CD4-positive, alpha-beta T cell (primary cell): Measurements from ENCODE around the gene IRF3. TPM values are rescaled to one million over a fixed set of nuclear protein-coding genes. Genes with fewer than 3 reads are reported as not detected.

ENCODE experiments used
- ATAC-seq: fragments of 200-7000 bp; cut with Tn5 transposase; one replicate; pipeline ENCODE4 v1.10.0; 2022; ENCODE audit warnings: mild to moderate bottlenecking; ENCODE audit not compliant: poor library complexity
- CTCF ChIA-PET: fragments of 350-600 bp; sonication (Branson Sonifier 250); formaldehyde crosslinking; loops from one replicate; lab custom pipeline; 2021; ENCODE audit warnings: antibody characterized with exemption, inconsistent platforms; lab: Charles Lee
- POLR2A ChIA-PET: fragments of 350-600 bp; sonication (Branson Sonifier 250); formaldehyde crosslinking; loops from one replicate; lab custom pipeline; 2021; ENCODE audit warnings: antibody characterized with exemption, inconsistent platforms; lab: Charles Lee
- DNase-seq, 14 experiments: peaks; one replicate each; pipeline ENCODE4 v3.0.0-alpha.2; 2013 to 2020; ENCODE audit warnings: mixed read lengths in 2 of 14
- H3K27ac ChIP-seq, 2 donors: one replicate each; pipeline versions ENCODE4 v1.5.1 to v1.7.0; 2013; ENCODE audit warnings: low read length in 2 of 2, low read depth in 1 of 2, mild to moderate bottlenecking in 1 of 2
- H3K27me3 ChIP-seq, 2 experiments: 1 replicate in 1 of 2; 2 replicates in 1 of 2; pipeline versions ENCODE4 v1.6.1 to v1.7.0; 2013; ENCODE audit warnings: low read length in 2 of 2, control low read depth in 1 of 2, mild to moderate bottlenecking in 1 of 2, moderate library complexity in 1 of 2; ENCODE audit not compliant: insufficient read depth in 2 of 2, control insufficient read depth in 1 of 2
- H3K36me3 ChIP-seq: one replicate; pipeline ENCODE4 v1.6.1; 2013; ENCODE audit warnings: low read length, control low read depth; ENCODE audit not compliant: insufficient read depth
- H3K4me1 ChIP-seq: one replicate; pipeline ENCODE4 v1.6.1; 2013; ENCODE audit warnings: low read length, control low read depth; ENCODE audit not compliant: insufficient read depth
- H3K4me3 ChIP-seq: one replicate; pipeline ENCODE4 v1.5.1; 2013; ENCODE audit warnings: mild to moderate bottlenecking, low read length, moderate library complexity
- H3K9me3 ChIP-seq, 2 experiments: 1 replicate in 1 of 2; 2 replicates in 1 of 2; pipeline versions ENCODE4 v1.6.1 to v1.7.0; 2013; ENCODE audit warnings: low read length in 2 of 2, mild to moderate bottlenecking in 2 of 2, control low read depth in 1 of 2, moderate library complexity in 1 of 2; ENCODE audit not compliant: control insufficient read depth in 1 of 2, insufficient read depth in 1 of 2
- H3K27ac Mint-ChIP-seq: one replicate; pipeline ENCODE4 v1.8.0; 2020; ENCODE audit warnings: mixed read lengths
- H3K27me3 Mint-ChIP-seq: one replicate; pipeline ENCODE4 v1.8.0; 2021; ENCODE audit warnings: mixed read lengths
- H3K36me3 Mint-ChIP-seq: one replicate; pipeline ENCODE4 v1.8.0; 2021; ENCODE audit warnings: low read depth, mixed read lengths
- H3K4me1 Mint-ChIP-seq: one replicate; pipeline ENCODE4 v1.8.0; 2021; ENCODE audit warnings: low read depth, mixed read lengths
- H3K4me3 Mint-ChIP-seq: one replicate; pipeline ENCODE4 v1.8.0; 2020; ENCODE audit warnings: mild to moderate bottlenecking, mixed read lengths
- H3K9me3 Mint-ChIP-seq: one replicate; pipeline ENCODE4 v1.8.0; 2020; ENCODE audit warnings: mixed read lengths
- CTCF ChIP-seq: fragments of 200-600 bp; IDR thresholded peaks from one replicate; pipeline ENCODE4 v1.8.0; 2022; ENCODE audit warnings: antibody characterized with exemption, mild to moderate bottlenecking
- intact Hi-C, 2 experiments: fragments of 100-400 bp; cut with DNase I in 1 of 2; cut with micrococcal nuclease in 1 of 2; formaldehyde crosslinking; loops; one replicate each; pipeline versions ENCODE4 v1.15.1 to v1.9.0; 2023 to 2025; cut with DNase I, micrococcal nuclease
- total RNA-seq, 174 experiments: library from RNA in 2 of 174; stranded (reverse) in 2 of 174; gene quantifications; one replicate each; pipeline ENCODE4 v1.2.3 and lab custom pipeline; 2021 to 2026

IRF3 gene
- total RNA-seq, 2 experiments from 2014 or later = 109 to 119 TPM

GRCh38 chr19:49680421-49681351 lies 15.0 kb upstream of the IRF3 start:
- Histone ChIP-seq H3K27ac (peak overlapping the region; percentile 13 to 35), H3K36me3 (peaks cover 53% of the 10 kb centered on the region), H3K9me3 (no peaks in the 10 kb centered on the region), H3K4me3 (no peak overlapping the region), H3K27me3 (no peaks in the 10 kb centered on the region), H3K4me1 (peaks cover 52% of the 10 kb centered on the region)
- Mint-ChIP-seq H3K27me3 (no peaks in the 10 kb centered on the region), H3K4me1 (peaks cover 38% of the 10 kb centered on the region), H3K36me3 (peaks cover 68% of the 10 kb centered on the region), H3K4me3 (peak overlapping the region; percentile 57), H3K9me3 (no peaks in the 10 kb centered on the region), H3K27ac (peak overlapping the region; percentile 53)
- DNase-seq (peak; percentile 88 to 97 (median 95)), ATAC-seq (peak; percentile 18)
- peak; percentile 98 for TF ChIP-seq CTCF
- ChIA-PET POLR2A (interaction anchor here (0.6 to 1.6 kb wide), 6 partner anchors 9 to 212 kb away, joined by 3 to 7 read pairs (median 3); partner anchors contain the start of genes ADM5 and RPS11), CTCF (interaction anchor here (0.6 to 1.6 kb wide), 19 partner anchors 9 to 892 kb away, joined by 3 to 7 read pairs (median 4); partner anchors contain the start of genes BCL2L12, CPT1C, IRF3 and PRR12)
- intact Hi-C loops = loop anchor here (1.0 to 2.0 kb wide), 6 partner anchors 38 to 454 kb away; no protein-coding TSS in a partner anchor

GRCh38 chr19:49679771-49680413 lies 14.2 kb upstream of the IRF3 start:
- TF ChIP-seq CTCF = no peak
- Mint-ChIP-seq H3K4me1 (peaks cover 38% of the 10 kb centered on the region), H3K36me3 (peaks cover 60% of the 10 kb centered on the region), H3K27me3 (no peaks in the 10 kb centered on the region), H3K9me3 (no peaks in the 10 kb centered on the region), H3K27ac (no peak overlapping the region), H3K4me3 (peak overlapping the region; percentile 30)
- POLR2A ChIA-PET = interaction anchor here (0.6 to 6.6 kb wide), 3 partner anchors 16 to 211 kb away, joined by 3 to 92 read pairs (median 7); partner anchors contain the start of genes BCL2L12, IRF3 and RPS11
- ATAC-seq (no peak), DNase-seq (peak in 1 of 14 experiments; percentile 58)
- no peaks in the 10 kb centered on the region for H3K27me3 ChIP-seq
- CTCF ChIA-PET = interaction anchor here (1.1 to 3.4 kb wide), 2 partner anchors 14 to 109 kb away, joined by 4 to 22 read pairs; partner anchors contain the start of genes BCL2L12 and IRF3
- peaks cover 45% of the 10 kb centered on the region for H3K36me3 ChIP-seq
- intact Hi-C loops = loop anchor here (1.0 to 10.0 kb wide), 8 partner anchors 38 to 454 kb away; partner anchors contain the start of gene FLT3LG (in 1 of the 2)
- peak overlapping the region in 1 of 2 donors; percentile 35 for H3K27ac ChIP-seq
- no peak overlapping the region for H3K4me3 ChIP-seq
- no peaks in the 10 kb centered on the region for H3K9me3 ChIP-seq
- H3K4me1 ChIP-seq = peaks cover 52% of the 10 kb centered on the region
